Activated CD8-positive, alpha-beta memory T cell treated with anti-CD3 and anti-CD28 coated beads for 4 hours (primary cell): ENCODE measurements around the gene TSEN54.

Experiments used
- DNase-seq, 2 donors: peaks; one replicate each; pipeline ENCODE4 v3.0.0-alpha.2; 2020; ENCODE audit warnings: low read depth in 2 of 2

The TSEN54 gene

DNA sequence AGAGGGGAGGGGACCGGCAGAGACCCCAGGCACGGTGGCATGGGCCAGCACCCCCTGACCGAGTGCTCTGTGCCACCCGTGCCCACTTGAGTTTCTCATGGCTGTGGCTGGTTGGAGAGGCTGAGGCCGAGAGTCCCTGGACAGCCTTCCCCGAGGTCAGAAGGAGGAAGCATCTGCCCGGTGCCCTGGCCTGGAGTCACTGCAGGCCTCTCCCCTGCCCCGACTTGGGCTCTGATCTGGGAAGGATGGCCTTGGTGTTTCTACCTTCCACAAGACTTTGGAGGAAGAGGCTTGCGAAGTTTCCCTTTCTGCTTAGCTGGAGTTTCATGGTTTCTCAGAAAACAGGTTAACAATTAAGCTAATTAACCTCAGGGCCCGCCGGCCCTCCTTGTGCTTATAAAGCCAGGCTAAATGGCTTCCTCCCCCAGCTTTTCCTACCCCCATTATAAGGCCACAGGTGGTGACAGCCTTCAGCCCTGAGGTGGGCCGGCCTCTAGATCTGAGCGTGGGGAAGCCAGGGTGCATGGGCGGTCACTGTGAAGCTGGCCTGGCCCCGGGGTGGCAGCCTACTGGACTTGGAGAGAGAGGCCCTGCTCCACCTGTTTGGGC, 26.5 kb downstream of the TSEN54 start:
- DNase-seq: no peak

GRCh38 chr17:75544250-75544649, 27.9 kb downstream of the TSEN54 start:
- no peak for DNase-seq

DNA sequence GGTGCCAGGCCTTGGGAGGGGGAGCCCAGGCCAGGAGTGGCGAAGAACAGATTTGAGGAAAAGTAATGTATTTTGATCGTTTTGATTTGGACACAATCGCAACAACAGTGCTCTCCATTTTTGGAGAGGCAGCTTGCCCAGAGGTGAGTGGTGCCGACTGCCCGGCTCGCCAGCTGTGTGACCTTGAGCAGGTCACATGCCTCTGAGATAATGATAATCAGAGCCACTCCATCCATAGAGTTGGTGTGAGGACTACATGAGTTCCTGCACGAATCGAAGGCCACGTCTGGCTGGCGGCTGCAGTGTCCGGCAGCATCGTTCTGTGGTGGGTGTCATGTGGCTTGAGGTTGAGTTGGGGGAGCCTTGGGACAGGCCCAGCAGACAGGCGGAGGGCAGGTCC, 29.9 kb downstream of the TSEN54 start:
- no peak for DNase-seq

GRCh38 chr17:75547091-75547490, 30.8 kb downstream of the TSEN54 start:
- DNase-seq: no peak

- DNase-seq: no peak
Observed at GRCh38 chr17:75548813-75549212, 32.5 kb downstream of the TSEN54 start.

DNA sequence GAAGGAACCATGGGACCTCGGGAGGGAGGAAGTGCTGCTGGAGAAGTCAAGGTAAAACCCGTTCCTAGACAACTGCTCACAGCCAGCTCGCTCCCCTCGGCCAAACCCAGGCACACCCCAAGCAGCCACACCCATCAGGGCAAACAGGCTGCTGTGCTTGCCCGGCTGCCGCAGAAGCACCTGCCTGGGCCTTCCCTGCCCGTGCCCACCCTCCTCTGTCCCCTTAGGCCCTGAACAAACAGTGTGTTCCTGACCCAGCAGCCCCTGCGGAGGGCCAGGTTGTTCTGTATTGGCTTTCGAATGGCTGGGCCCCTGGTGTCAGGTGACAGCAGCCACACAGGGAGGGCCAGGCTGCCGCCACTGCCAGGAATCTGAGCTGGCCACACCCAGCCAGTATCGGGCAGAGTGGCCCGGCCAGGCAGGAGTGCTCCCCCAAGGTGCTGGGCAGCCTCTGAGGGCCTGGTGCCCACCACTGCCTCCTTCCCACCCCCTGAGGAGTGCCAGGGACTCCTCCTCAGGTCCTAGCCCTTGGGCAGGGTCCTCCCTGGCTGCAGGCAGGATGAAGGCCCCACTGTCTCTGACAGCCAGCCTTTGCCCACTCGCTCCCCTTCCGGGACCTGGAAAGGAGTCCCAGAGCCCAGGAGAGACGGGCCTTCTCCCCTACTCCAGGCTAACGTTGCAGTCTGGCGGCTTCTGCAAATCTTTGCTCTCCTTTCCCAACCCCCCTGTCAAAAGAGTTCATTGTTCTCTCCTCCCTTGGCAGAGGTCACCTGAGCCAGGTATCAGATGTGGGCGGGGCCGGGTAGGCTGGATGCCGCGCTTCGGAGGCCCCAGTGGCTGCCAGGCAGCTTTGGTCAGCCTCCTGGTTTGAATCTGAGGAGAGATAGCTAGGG, 33.2 kb downstream of the TSEN54 start:
- DNase-seq: no peak

- DNase-seq: no peak
Observed at GRCh38 chr17:75550139-75550465, 33.8 kb downstream of the TSEN54 start.

DNA sequence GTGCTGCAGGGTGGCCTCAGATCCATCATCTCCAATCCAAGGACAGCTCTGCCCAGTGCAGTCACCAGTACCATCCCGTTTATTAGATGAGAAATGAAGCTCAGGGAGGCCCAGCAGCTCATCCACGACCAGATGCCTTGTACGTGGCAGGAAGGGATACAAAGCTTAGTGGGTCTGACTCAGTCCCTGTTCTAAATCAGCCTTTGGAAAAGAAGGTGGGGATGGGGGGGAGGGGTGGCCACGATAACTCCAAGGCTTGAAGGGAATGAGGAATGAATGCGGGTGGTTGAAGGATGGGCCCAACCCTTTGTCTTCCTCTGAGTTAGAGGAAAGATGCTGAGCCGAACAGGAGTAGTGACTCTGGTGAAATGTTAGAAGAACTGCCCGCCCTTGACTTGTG, 34.9 kb downstream of the TSEN54 start:
- DNase-seq: no peak

GRCh38 chr17:75552425-75553294, 36.3 kb downstream of the TSEN54 start:
- DNase-seq: no peak

DNA sequence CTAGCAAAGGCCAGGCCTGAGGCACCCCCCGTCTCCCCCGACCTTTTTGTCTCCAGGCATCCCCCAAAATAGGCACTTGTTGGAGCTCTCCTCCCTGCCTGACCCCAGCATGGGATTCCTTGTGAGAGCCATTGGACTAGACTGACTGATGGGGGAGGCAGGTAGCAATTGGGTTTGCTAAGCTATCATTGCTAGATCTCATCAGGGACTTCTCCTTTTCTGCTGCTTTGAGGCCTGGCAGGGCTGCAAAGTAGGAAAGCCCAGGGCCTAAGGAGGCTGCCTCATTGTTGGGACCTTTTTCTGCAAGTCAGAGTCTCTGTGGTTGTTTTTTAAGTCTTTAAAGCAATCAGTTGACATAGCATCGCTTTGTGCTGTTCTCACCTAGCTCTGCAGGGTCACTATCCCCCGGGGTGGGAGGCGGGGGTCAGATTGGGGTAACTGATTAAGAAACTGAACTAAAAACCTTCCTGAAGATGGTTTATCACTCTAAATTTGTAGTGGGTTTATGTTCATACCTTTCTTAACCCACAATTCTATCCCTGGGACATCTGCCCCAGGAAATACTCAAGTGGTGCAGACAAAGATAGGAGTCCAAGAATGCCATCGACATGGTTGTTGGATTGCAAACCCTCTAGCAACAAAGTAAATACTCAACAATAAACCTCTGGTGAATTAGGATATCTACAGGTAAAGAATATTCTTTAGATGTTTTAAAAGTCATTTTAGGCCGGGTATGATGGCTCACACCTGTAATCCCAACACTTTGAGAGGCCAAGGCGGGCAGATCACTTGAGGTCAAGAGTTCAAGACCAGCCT, 37.2 kb downstream of the TSEN54 start:
- DNase-seq: no peak

- DNase-seq: no peak
Observed at GRCh38 chr17:75555679-75556153, 39.4 kb downstream of the TSEN54 start.

GRCh38 chr17:75557075-75557851, 40.9 kb downstream of the TSEN54 start:
- no peak for DNase-seq

DNA sequence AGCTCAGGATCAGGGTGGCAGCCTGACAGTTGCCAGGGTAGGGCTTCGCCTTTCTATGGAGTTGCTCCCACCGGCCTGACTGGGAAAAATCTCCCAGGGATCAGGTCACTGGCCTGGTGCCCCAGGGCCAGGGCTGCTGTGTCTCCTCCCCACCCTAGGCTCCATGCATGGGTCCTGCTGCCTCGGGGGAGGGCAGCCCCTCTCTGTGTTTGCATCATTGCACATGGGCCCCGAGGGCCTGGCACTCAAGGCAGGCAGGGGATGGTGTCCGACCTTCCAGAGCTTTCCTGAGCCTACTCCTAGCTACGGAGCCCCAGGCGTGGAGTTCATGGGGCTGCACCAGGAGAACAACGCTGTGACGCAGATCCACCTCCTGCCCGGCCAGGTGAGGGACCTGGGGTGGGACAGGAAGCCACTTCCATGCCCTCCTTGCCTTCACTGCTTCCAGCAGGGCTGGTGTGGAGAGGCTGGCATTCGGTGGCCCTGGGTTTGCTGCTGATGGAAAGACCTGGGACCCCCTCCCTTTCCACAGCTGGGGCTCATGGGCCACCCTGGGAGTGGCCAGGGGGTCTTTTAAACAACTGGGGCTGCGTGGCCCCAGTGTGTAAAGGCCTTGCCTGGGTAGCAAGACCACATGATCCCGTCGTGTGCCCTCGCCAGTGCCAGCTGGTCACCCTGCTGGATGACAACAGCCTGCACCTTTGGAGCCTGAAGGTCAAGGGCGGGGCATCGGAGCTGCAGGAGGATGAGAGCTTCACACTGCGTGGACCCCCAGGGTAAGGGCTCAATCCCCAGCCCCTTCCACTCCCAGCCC, 41.7 kb downstream of the TSEN54 start:
- no peak for DNase-seq

- no peak for DNase-seq
Observed at GRCh38 chr17:75558666-75559530, 42.6 kb downstream of the TSEN54 start.

DNA sequence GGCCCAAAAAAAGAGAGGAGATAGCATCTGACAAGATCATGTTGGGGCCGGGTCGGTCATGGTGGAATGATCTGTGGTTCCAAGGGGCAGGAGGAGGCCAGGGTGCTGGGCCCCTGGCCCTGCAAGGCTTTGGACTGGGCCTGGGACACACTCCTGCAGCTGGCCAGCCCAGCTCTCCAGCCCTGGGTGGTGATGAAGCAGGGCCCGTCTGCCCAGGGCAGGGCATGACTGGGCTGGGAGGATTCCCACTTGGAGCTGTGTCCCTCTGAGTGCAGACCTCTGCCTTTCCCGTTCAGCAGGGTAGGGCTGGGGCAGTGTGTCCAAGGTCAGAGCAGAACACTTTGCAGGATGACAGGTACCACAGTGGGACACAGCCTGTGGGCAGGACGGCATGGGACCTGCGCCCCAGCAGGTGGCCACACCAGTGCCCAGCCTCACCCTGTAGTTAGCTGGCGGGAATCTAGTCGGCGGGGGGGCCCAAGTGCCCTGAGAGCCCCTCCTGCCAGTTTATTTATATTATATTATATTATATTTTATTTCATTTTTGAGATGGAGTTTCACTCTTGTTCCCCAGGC, 43.7 kb downstream of the TSEN54 start:
- DNase-seq: no peak

GRCh38 chr17:75561927-75562603, 45.7 kb downstream of the TSEN54 start:
- no peak for DNase-seq

DNA sequence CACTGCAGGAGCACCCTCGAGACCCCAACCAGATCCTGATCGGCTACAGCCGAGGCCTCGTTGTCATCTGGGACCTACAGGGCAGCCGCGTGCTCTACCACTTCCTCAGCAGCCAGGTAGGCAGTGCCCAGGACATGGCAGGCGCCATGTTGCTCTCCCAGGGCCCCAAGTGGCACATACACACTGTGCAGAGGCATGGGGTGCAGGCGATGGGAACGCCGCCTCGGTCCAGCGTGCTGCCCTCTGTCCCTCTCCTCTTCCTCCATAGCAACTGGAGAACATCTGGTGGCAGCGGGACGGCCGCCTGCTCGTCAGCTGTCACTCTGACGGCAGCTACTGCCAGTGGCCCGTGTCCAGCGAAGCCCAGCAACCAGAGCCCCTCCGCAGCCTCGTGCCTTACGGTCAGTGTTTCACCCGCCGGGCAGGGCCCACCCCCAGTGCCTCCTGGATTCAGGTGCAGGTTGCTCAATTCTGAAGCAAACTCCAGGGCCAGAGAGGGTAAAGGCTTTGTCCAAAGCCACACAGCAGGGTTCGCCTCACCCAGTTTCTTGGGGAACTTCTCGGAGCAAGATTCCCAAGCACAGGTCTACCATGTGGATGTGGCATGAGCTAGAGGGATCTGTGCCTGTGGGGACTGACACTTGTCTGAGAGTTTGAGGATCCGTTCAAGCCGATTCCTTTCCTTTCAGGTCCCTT, 46.9 kb downstream of the TSEN54 start:
- no peak for DNase-seq
